GM23248 (cell line): ENCODE data around the gene COL10A1.

Experiments
- EZH2 ChIP-seq: fragments of 200-600 bp; sonication (generic); IDR thresholded peaks from 2 replicates; pipeline ENCODE4 v1.6.1; 2018; ENCODE audit warnings: antibody characterized with exemption, mild to moderate bottlenecking; ENCODE audit not compliant: insufficient read depth, poor library complexity, severe bottlenecking
- EZH2phosphoT487 ChIP-seq: fragments of 200-600 bp; sonication (generic); IDR thresholded peaks from 2 replicates; pipeline ENCODE4 v1.6.1; 2018; ENCODE audit warnings: antibody characterized with exemption, moderate library complexity, mild to moderate bottlenecking, low read depth; ENCODE audit not compliant: insufficient read depth

DNA sequence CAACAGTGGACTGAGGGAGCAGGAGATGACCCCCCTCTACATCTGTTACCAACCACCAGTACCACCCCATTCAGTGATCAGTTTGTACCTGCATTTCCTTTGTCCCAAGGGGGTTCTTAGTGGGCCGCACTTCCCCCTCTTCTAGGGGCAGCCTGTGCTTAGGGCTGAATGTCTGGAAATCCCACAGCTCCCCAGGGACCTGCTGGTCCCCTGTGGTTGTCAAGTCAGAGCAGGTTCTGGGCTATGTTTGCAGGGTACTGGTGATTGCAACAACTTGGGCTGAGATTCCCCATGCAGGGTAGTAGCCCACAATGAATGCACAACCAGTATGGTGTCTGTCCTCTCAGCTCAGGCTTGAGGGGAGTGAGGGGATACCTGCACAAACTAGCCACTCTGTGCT, 39.7 kb upstream of the COL10A1 start:
- TF ChIP-seq EZH2phosphoT487 (no peak), EZH2 (no peak)
